Measurements from ENCODE around the gene EFEMP1. TPM values are rescaled to one million over a fixed set of nuclear protein-coding genes. Genes with fewer than 3 reads are reported as not detected.
"Not testable (repeated sequence)": the region's sequence is repeated elsewhere in the genome, so short reads cannot be mapped to it uniquely, and the experiment has no call there.

EFEMP1 gene
- total RNA-seq, 4 donors from 2014 or later, result 379 to 821 (median 437) TPM

DNA sequence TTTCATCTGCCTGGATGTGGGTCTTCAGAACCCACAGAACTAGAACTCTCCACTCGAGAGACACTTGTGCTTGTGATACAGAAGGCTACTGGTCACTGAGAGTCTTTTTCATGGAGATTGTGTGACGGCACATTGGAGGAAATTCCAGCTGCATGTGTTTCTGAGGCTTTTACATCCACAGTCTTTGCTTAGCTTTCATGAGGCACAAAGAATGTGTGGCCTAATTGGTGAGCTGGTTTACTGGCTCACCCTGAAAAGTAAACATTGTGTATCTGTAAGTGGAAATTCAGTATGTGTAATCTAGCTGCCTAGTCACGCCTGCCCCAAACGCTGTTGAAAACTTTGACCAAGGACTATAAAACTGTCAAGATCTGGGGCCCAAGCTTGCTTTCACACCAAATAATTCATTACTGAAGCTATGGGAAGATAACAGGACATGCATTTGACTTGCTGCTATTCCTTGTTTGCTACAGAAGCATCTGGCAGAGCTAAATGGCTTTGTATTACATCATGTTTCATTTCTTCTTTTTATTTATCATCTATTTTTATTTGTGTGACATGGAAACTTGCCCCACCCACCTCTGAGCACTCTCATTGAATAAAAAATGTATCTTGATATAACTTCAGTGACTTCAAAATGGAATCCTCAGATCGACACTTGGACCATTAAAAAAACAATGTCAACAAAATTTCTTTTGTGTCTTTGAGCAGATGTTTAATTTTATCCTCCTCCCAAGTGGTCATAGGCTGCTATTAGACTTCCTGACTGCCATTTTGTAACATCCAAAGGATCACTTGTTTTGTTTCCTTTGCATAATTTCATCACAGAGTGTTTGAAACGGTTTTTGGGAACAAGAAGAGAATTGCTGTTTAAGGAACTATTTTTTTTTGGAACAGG, 80.2 kb downstream of the EFEMP1 start:
- TF ChIP-seq, protein P1, sequence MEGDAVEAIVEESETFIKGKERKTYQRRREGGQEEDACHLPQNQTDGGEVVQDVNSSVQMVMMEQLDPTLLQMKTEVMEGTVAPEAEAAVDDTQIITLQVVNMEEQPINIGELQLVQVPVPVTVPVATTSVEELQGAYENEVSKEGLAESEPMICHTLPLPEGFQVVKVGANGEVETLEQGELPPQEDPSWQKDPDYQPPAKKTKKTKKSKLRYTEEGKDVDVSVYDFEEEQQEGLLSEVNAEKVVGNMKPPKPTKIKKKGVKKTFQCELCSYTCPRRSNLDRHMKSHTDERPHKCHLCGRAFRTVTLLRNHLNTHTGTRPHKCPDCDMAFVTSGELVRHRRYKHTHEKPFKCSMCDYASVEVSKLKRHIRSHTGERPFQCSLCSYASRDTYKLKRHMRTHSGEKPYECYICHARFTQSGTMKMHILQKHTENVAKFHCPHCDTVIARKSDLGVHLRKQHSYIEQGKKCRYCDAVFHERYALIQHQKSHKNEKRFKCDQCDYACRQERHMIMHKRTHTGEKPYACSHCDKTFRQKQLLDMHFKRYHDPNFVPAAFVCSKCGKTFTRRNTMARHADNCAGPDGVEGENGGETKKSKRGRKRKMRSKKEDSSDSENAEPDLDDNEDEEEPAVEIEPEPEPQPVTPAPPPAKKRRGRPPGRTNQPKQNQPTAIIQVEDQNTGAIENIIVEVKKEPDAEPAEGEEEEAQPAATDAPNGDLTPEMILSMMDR (IDR thresholded peaks at IDR 0.05), result no peak
- TF ChIP-seq POLR2A (IDR thresholded peaks at IDR 0.05), result no peak
- Histone ChIP-seq H3K4me1 (peaks cover 10 to 25% of the 10 kb centered on the region in 2 donors), H3K27me3 (no peaks in the 10 kb centered on the region), H3K9me3 (no peaks in the 10 kb centered on the region), H3K27ac (peak overlapping the region in 2 of 3 donors; percentile 25 to 28), H3K4me3 (replicated peaks in 1 of 3) (no peak overlapping the region), H3K36me3 (no peaks in the 10 kb centered on the region)
- intact Hi-C loops (cut with DNase I), result no loop called here
- DNase-seq, result no peak
- WGBS, 2 donors, result 40 to 65% methylated on average over 6 of the region's 6 CpGs

DNA sequence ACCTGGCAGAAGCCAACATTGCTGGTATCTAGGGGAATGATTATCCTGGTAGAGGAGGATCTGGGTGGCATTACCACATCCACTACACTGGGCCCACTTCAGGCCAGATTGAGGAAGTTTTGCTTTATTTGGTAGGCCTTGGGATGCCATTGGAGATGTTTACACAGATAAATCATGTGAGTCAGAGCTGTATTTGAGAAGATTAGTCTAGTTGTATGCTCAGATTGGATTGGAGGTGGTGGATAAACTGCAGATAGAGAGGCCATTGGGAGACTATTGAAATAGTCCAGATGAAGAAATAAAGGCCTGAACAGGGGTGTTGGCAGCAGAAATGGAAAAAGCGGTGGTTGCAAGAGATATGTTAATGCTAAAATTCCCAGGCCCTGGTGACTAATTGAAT, 81.5 kb downstream of the EFEMP1 start:
- Histone ChIP-seq H3K27me3 (no peaks in the 10 kb centered on the region), H3K36me3 (no peaks in the 10 kb centered on the region), H3K9me3 (no peaks in the 10 kb centered on the region), H3K4me1 (peaks cover 10 to 31% of the 10 kb centered on the region in 2 donors), H3K4me3 (replicated peaks in 1 of 3) (no peak overlapping the region), H3K27ac (no peak overlapping the region)
- 89 to 96% methylated on average over 1 of the region's 1 CpG for WGBS, 2 donors
- DNase-seq, result no peak
- intact Hi-C loops (cut with DNase I), result no loop called here
- no peak for TF ChIP-seq POLR2A (IDR thresholded peaks at IDR 0.05)
- TF ChIP-seq, protein P1 (IDR thresholded peaks at IDR 0.05), result no peak

DNA sequence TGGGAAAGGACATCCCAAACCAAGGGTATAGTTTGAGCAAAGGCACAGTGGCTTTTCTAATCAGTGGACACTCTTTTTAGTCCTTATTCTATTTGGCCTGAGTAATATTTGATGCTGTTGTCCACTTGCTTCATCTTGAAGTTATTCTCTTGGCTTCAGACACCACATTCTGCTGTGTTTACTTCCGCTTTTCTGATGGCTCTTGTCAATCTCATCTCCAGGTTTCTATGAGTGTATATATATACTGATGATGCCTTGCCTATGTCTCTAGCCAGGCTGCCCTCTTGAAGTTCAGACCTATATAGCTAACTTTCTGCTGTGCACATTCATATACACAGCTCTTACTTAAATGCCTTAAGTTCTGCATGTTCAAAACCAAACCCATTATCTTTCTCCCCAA, 83.1 kb downstream of the EFEMP1 start:
- TF ChIP-seq, protein P1 (IDR thresholded peaks at IDR 0.05), result no peak
- no peak for TF ChIP-seq POLR2A (IDR thresholded peaks at IDR 0.05)
- DNase-seq, result no peak
- 93 to 95% methylated on average over 1 of the region's 1 CpG for WGBS, 2 donors
- intact Hi-C loops (cut with DNase I), result no loop called here
- H3K27me3 ChIP-seq, result no peaks in the 10 kb centered on the region
- no peaks in the 10 kb centered on the region for H3K36me3 ChIP-seq
- H3K9me3 ChIP-seq, result no peaks in the 10 kb centered on the region
- no peak overlapping the region for H3K4me3 ChIP-seq (replicated peaks in 1 of 3)
- H3K27ac ChIP-seq, result peak overlapping the region in 2 of 3 donors; percentile 84 to 87
- H3K4me1 ChIP-seq, result peaks cover 10 to 31% of the 10 kb centered on the region in 2 donors

DNA sequence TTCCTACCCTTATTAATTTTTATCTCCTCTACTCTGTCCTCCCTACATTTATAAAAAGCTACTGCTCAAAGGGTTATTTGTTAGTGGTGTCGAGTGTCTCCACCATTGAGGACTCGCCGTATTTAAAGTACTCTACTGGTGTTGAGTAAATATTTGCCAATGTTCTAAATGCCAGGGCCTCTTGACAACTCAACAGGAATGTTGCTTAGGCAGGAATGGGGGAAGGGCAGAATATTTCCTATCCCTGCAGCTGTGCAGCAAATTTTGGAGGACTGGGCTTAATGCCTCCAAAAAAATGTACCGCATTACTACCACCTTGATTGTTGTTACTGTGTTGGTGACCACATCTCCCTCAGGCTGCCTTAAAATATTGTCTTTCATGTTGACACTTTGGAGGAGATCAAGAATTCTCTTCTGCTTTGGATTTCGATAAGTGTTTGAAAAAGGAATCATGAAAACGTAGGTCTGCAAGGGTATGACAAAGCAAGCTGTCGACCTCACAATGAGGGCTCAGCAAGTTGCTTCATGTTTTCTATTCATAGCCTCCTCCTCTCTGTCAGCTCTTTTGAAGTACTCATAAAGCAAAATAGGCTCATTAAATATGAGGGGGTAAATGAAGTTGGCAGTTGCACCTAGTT, 84.3 kb downstream of the EFEMP1 start:
- H3K36me3 ChIP-seq, result no peaks in the 10 kb centered on the region
- peak overlapping the region; percentile 78 to 87 (median 84) for H3K27ac ChIP-seq
- intact Hi-C loops (cut with DNase I), result no loop called here
- TF ChIP-seq POLR2A (IDR thresholded peaks at IDR 0.05), result peak in 1 of 2 donors; percentile 30
- TF ChIP-seq, protein P1 (IDR thresholded peaks at IDR 0.05), result no peak
- H3K4me3 ChIP-seq (replicated peaks in 1 of 3), result no peak overlapping the region
- 24% methylated on average over 7 of the region's 7 CpGs for WGBS, 2 donors
- H3K4me1 ChIP-seq, result peaks cover 10 to 31% of the 10 kb centered on the region in 2 donors
- no peaks in the 10 kb centered on the region for H3K27me3 ChIP-seq
- no peaks in the 10 kb centered on the region for H3K9me3 ChIP-seq
- peak; percentile 70 for DNase-seq

DNA sequence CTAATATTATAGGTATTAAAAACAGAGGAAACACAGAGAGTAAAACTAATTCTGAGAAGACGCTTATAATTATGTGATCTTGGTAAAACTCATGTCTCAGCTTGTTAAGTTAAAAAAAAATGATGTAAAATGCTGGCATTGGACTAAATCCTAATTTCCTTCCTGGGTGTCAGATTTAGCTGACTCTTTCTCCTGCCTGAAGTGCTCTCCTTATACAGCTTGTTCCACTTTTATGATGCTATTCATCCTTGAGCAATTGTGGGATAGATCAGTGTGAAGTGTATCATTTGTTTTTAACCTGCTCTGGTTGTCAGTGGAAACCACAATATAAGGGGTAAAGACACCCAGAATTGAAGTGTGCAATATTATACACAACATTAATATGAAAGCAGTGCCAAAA, 84.9 kb downstream of the EFEMP1 start:
- no peak overlapping the region for H3K4me3 ChIP-seq (replicated peaks in 1 of 3)
- TF ChIP-seq, protein P1 (IDR thresholded peaks at IDR 0.05), result no peak
- TF ChIP-seq POLR2A (IDR thresholded peaks at IDR 0.05), result no peak
- H3K27me3 ChIP-seq, result no peaks in the 10 kb centered on the region
- no peaks in the 10 kb centered on the region for H3K36me3 ChIP-seq
- DNase-seq, result no peak
- H3K27ac ChIP-seq, result peak overlapping the region; percentile 78 to 87 (median 84)
- H3K4me1 ChIP-seq, result peaks cover 10 to 31% of the 10 kb centered on the region in 2 donors
- 57 to 67% methylated on average over 1 of the region's 1 CpG for WGBS, 2 donors
- intact Hi-C loops (cut with DNase I), result no loop called here
- H3K9me3 ChIP-seq, result no peaks in the 10 kb centered on the region

DNA sequence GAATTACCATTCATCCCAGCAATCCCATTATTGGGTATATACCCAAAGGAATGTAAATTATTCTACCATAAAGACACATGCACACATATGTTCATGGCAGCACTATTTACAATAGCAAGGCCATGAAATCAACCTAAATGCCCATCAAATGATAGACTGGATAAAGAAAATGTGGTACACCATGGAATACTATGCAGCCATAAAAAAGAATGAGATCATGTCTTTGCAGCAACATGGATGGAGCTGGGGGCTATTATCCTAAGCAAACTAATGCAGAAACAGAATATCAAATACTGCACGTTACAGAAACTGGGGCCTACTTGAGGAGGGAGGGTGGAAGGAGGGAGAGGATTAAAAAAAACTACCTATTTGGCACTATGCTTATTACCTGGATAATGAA, 85.5 kb downstream of the EFEMP1 start:
- DNase-seq; intact Hi-C loops (cut with DNase I); H3K4me3 ChIP-seq (replicated peaks in 1 of 3); H3K27me3 ChIP-seq; H3K9me3 ChIP-seq; H3K36me3 ChIP-seq: not testable (repeated sequence)
- Histone ChIP-seq H3K4me1 (peaks cover 10 to 29% of the 10 kb centered on the region in 2 donors), H3K27ac (peak overlapping the region; percentile 78 to 87 (median 84))
- WGBS, 2 donors, result 31 to 43% methylated on average over 1 of the region's 1 CpG

Data from thyroid gland (tissue), 4 donors.